Measurements from ENCODE around the gene MTA3.

MTA3 gene

GRCh38 chr2:42742740-42743658, 174.6 kb downstream of the MTA3 start:
- no peak for DNase-seq

GRCh38 chr2:42743659-42743990, 175.2 kb downstream of the MTA3 start:
- DNase-seq = no peak

- DNase-seq = no peak
Observed at GRCh38 chr2:42744545-42745082, 176.2 kb downstream of the MTA3 start.

- DNase-seq = no peak
Observed at GRCh38 chr2:42747422-42747821, 179.0 kb downstream of the MTA3 start.

GRCh38 chr2:42748840-42749239, 180.4 kb downstream of the MTA3 start:
- DNase-seq = no peak

GRCh38 chr2:42752314-42752713, 183.9 kb downstream of the MTA3 start:
- no peak for DNase-seq

- DNase-seq = no peak
Observed at GRCh38 chr2:42752816-42753813, 184.7 kb downstream of the MTA3 start.

GRCh38 chr2:42754021-42754775, 185.8 kb downstream of the MTA3 start:
- no peak for DNase-seq

- DNase-seq = no peak
Observed at GRCh38 chr2:42754776-42755140, 186.3 kb downstream of the MTA3 start.

- no peak for DNase-seq
Observed at GRCh38 chr2:42755191-42755880, 186.9 kb downstream of the MTA3 start.

- no peak for DNase-seq
Observed at GRCh38 chr2:42756150-42756775, 187.8 kb downstream of the MTA3 start.

GRCh38 chr2:42756966-42757513, 188.6 kb downstream of the MTA3 start:
- DNase-seq = no peak

GRCh38 chr2:42757981-42758740, 189.7 kb downstream of the MTA3 start:
- DNase-seq = no peak

GRCh38 chr2:42758751-42759150, 190.3 kb downstream of the MTA3 start:
- DNase-seq = no peak

GRCh38 chr2:42761554-42761953, 193.1 kb downstream of the MTA3 start:
- DNase-seq = no peak

- no peak for DNase-seq
Observed at GRCh38 chr2:42762155-42762554, 193.7 kb downstream of the MTA3 start.

GRCh38 chr2:42762823-42763804, 194.7 kb downstream of the MTA3 start:
- DNase-seq = no peak

GRCh38 chr2:42764096-42764495, 195.7 kb downstream of the MTA3 start, which contains the start of gene OXER1:
Gene OXER1, minus strand, starts transcription at chr2:42764135. Its CDS starts 73 bp downstream, at chr2:42764062.
- DNase-seq = no peak

GRCh38 chr2:42764901-42765300, 196.5 kb downstream of the MTA3 start:
- no peak for DNase-seq
